ENCODE results near the gene TMUB1.
A peak's percentile ranks its signal among the peaks of the same experiment; 100 is the strongest.

The TMUB1 gene

GRCh38 chr7:151087245-151088018, 4.1 kb upstream of the TMUB1 start:
- peaks cover 26% of the 10 kb centered on the region for H3K4me1 ChIP-seq (ENCODE audit: insufficient read depth, low read length, severe bottlenecking)
- H3K9me3 ChIP-seq (ENCODE audit: low read length) = no peaks in the 10 kb centered on the region
- no peaks in the 10 kb centered on the region for H3K79me2 ChIP-seq (ENCODE audit: insufficient read depth, low read length)
- no peaks in the 10 kb centered on the region; the same call in none of the 2 replicates for H3F3A ChIP-seq (ENCODE audit: insufficient read depth, low read length)
- H3K27ac ChIP-seq (ENCODE audit: low read depth, low read length, poor library complexity, severe bottlenecking) = no peak overlapping the region
- H3K27me3 ChIP-seq (ENCODE audit: insufficient read depth, low read length) = peaks cover 16% of the 10 kb centered on the region
- peak overlapping the region; percentile 57 for H3K4me3 ChIP-seq (ENCODE audit: low read depth, low read length, poor library complexity, severe bottlenecking)
- TF ChIP-seq EZH2 (IDR thresholded peaks at IDR 0.05; ENCODE audit: borderline replicate concordance, low read length) (no peak), CTCF (IDR thresholded peaks at IDR 0.05; ENCODE audit: low read length) (peak; percentile 33)
- H2AFZ ChIP-seq (ENCODE audit: low read length) = no peak overlapping the region
- H3K9ac ChIP-seq (ENCODE audit: low read length) = peak overlapping the region; percentile 29; the same call in 1 of the 2 replicates
- no peaks in the 10 kb centered on the region for H4K20me1 ChIP-seq (ENCODE audit: insufficient read depth, low read length)
- no peaks in the 10 kb centered on the region for H3K9me2 ChIP-seq (ENCODE audit: low read depth, low read length)
- H3K36me3 ChIP-seq (ENCODE audit: insufficient read depth, low read length) = no peaks in the 10 kb centered on the region
- peak overlapping the region; percentile 65 for H3K4me2 ChIP-seq (ENCODE audit: low read length)

GRCh38 chr7:151086802-151087244, 3.5 kb upstream of the TMUB1 start:
- H3K4me3 ChIP-seq (ENCODE audit: low read depth, low read length, poor library complexity, severe bottlenecking) = peak overlapping the region; percentile 57
- H3K4me1 ChIP-seq (ENCODE audit: insufficient read depth, low read length, severe bottlenecking) = peaks cover 32% of the 10 kb centered on the region
- TF ChIP-seq EZH2 (IDR thresholded peaks at IDR 0.05; ENCODE audit: borderline replicate concordance, low read length) (no peak), CTCF (IDR thresholded peaks at IDR 0.05; ENCODE audit: low read length) (no peak)
- no peaks in the 10 kb centered on the region for H4K20me1 ChIP-seq (ENCODE audit: insufficient read depth, low read length)
- no peaks in the 10 kb centered on the region for H3K79me2 ChIP-seq (ENCODE audit: insufficient read depth, low read length)
- H3K9ac ChIP-seq (ENCODE audit: low read length) = peak overlapping the region; percentile 29; the same call in 1 of the 2 replicates
- no peak overlapping the region for H3K27ac ChIP-seq (ENCODE audit: low read depth, low read length, poor library complexity, severe bottlenecking)
- no peaks in the 10 kb centered on the region; the same call in none of the 2 replicates for H3F3A ChIP-seq (ENCODE audit: insufficient read depth, low read length)
- no peaks in the 10 kb centered on the region for H3K9me3 ChIP-seq (ENCODE audit: low read length)
- H3K36me3 ChIP-seq (ENCODE audit: insufficient read depth, low read length) = no peaks in the 10 kb centered on the region
- peak overlapping the region; percentile 65 for H3K4me2 ChIP-seq (ENCODE audit: low read length)
- peaks cover 16% of the 10 kb centered on the region for H3K27me3 ChIP-seq (ENCODE audit: insufficient read depth, low read length)
- no peak overlapping the region for H2AFZ ChIP-seq (ENCODE audit: low read length)
- H3K9me2 ChIP-seq (ENCODE audit: low read depth, low read length) = no peaks in the 10 kb centered on the region

GRCh38 chr7:151085691-151086620, 2.7 kb upstream of the TMUB1 start, which contains the start of gene AGAP3:
Gene AGAP3 (plus strand): TSS chr7:151086475. CDS start chr7:151086742, 267 bp downstream.
- Histone ChIP-seq H3K27ac (ENCODE audit: low read depth, low read length, poor library complexity, severe bottlenecking) (no peak within 1 kb of the TSS), H2AFZ (ENCODE audit: low read length) (no peak within 1 kb of the TSS), H3K9me3 (ENCODE audit: low read length) (no peaks in the 10 kb centered on the region), H3K4me2 (ENCODE audit: low read length) (peak within 1 kb of the TSS; percentile 77), H3F3A (ENCODE audit: insufficient read depth, low read length) (no peaks in the 10 kb centered on the region; the same call in none of the 2 replicates), H3K36me3 (ENCODE audit: insufficient read depth, low read length) (no peaks in the 10 kb centered on the region), H3K79me2 (ENCODE audit: insufficient read depth, low read length) (no peaks in the 10 kb centered on the region), H3K27me3 (ENCODE audit: insufficient read depth, low read length) (peaks cover 16% of the 10 kb centered on the region), H4K20me1 (ENCODE audit: insufficient read depth, low read length) (no peaks in the 10 kb centered on the region), H3K4me3 (ENCODE audit: low read depth, low read length, poor library complexity, severe bottlenecking) (peak within 1 kb of the TSS; percentile 64), H3K9me2 (ENCODE audit: low read depth, low read length) (no peaks in the 10 kb centered on the region), H3K4me1 (ENCODE audit: insufficient read depth, low read length, severe bottlenecking) (peaks cover 41% of the 10 kb centered on the region), H3K9ac (ENCODE audit: low read length) (peak within 1 kb of the TSS; percentile 55; the same call in 1 of the 2 replicates)
- TF ChIP-seq EZH2 (IDR thresholded peaks at IDR 0.05; ENCODE audit: borderline replicate concordance, low read length) (no peak), CTCF (IDR thresholded peaks at IDR 0.05; ENCODE audit: low read length) (no peak; the same call in 1 of the 2 replicates)
